Activated naive CD8-positive, alpha-beta T cell treated with anti-CD3 and anti-CD28 coated beads, Interleukin-2, amount 50 U/mL, for 16 hours (primary cell): ENCODE measurements around the gene MUTYH.
A peak's percentile ranks its signal among the peaks of the same experiment; 100 is the strongest.
"Not testable (repeated sequence)": the region's sequence is repeated elsewhere in the genome, so short reads cannot be mapped to it uniquely, and the experiment has no call there.

Source experiments
- DNase-seq: peaks from one replicate; pipeline ENCODE4 v3.0.0-alpha.2; 2020; ENCODE audit warnings: low read depth, low spot score

Gene MUTYH

DNA sequence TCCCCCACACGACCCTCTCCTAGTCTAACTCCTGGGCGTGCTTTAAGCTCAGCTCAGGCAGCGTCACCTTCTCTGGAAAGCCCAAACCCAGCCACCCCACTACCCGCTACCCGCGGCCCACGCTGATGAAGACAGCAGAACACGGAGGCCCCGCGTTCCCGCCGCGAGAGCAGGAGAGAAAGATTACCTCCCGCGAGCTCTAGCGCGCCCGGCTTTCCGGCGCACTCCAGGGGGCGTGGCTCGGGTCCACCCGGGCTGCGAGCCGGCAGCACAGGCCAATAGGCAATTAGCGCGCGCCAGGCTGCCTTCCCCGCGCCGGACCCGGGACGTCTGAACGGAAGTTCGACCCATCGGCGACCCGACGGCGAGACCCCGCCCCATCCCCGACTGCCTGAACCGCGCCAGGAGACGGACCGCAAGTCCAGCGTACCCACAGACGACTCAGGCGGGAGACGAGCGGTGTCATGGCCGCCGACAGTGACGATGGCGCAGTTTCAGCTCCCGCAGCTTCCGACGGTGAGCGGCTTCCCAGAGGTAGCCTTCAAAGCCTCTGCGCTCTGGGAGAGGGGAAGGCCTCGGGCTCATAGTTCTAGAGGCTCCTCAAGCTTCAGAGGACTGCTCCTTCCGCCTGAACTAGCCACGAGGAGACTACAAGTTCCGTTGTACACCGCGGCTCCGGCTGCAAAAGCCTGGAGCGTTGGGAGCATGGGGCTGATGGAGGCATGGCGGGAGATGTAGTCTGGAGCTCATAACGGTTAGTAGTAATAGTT lies at the start of gene MUTYH, which contains the start of gene TOE1:
Gene MUTYH, minus strand, starts transcription at position 652 of the 770 bp plus-strand sequence. CDS start 5,935 bp downstream, outside the sequence.
Gene TOE1, plus strand, starts transcription at position 382 of the 770 bp plus-strand sequence. Its CDS starts 83 bp downstream, at position 465.
- peak; percentile 82 for DNase-seq

GRCh38 chr1:45386219-45386618 lies 46.0 kb upstream of the MUTYH start:
- DNase-seq: no peak

DNA sequence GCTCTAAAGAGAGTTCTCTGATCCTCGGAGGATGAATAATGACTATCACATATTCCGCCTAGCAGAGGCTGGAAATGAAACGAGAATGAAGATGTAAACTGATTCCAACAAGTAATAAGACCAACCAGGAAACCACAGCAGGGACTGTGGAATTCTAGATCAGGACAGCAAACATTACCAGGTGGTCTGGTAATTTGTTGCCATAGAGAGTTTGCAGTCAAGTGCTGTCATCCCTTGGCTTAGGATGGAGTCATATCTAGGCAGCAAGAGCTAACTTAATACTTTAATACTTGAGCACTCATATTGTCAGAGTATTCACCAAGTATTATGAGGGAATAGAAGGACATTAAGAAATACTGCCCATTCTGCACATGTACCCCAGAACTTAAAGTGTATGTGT lies 45.1 kb upstream of the MUTYH start:
- no peak for DNase-seq

DNA sequence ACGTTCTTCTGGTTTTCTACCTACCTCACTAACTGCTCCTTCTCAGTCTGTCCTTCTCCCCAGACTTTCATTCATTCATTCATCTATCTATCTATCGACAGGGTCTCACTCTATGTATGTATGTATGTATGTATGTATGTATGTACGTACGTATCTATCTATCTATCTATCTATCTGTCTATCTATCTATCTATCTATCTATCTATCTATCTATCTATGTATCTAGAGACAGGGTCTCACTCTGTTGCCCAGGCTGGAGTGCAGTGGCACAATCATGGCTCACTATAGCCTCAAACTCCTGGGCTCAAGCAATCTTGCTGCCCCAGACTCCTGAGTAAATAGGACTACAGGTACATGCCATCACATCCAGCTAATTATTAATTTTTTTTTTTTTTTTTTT lies 44.0 kb upstream of the MUTYH start:
- not testable (repeated sequence) for DNase-seq

DNA sequence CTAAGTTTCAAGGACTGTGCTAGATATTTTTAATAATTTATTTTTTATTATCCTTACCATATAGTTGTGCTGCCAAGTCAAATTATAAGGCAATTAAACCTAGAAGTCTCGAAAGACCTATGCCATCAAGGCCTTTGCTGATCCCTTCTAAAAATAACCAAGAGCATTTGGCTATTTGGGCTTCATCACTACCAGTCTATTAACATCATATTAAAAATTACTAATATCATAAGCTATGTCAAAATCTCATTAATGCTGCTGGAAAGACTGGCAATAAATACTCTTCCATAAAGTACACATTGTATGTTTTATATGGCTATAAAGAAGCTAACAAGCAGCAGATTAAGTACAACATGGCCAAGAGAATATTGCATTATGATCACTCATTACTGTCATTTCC lies 43.0 kb upstream of the MUTYH start:
- DNase-seq: no peak

DNA sequence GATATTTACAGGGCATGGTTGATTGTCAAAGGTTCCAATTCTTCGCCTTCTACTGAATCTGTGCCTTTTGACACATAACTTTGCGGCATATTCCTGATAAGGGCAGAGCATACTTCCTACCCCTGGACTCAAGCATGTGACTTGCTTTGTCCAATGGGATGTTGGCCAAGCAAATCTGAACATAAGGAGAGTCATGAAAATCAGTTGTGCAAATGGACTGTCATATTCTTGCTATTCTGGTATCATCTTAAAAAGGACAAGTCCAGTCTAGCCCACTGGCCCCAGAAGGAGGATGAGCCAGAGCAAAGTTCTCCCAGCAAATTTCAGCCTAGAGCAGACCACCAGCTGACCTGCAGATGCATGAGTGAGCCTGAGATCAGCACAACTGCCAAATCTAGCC lies 41.0 kb upstream of the MUTYH start:
- DNase-seq: no peak

GRCh38 chr1:45380730-45381129 lies 40.5 kb upstream of the MUTYH start:
- no peak for DNase-seq

- no peak for DNase-seq
Observed at GRCh38 chr1:45380125-45380524, 39.9 kb upstream of the MUTYH start.

GRCh38 chr1:45379524-45379923 lies 39.3 kb upstream of the MUTYH start:
- DNase-seq: no peak

DNA sequence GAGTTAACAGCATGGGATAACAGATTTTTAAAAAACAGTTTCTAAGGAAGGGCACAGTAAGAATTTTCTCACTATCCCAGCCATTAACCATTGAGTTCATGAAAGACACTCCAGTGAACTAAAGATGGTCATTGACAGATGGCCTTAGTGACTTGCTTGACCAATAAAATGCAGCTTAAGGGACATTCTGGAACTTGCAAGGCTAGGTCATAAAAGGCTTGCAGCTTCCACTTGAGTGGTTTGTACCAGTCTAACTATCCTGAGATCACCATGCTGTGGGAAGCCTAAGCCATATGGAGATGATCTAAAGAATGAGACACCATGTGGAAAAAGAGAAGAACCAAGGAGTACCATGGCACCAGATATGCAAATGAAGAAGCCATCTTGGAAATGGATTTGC lies 37.9 kb upstream of the MUTYH start:
- no peak for DNase-seq

GRCh38 chr1:45375104-45376090 lies 35.2 kb upstream of the MUTYH start:
- no peak for DNase-seq

GRCh38 chr1:45373573-45373972 lies 33.3 kb upstream of the MUTYH start:
- DNase-seq: no peak

GRCh38 chr1:45370575-45370974 lies 30.3 kb upstream of the MUTYH start:
- DNase-seq: no peak

DNA sequence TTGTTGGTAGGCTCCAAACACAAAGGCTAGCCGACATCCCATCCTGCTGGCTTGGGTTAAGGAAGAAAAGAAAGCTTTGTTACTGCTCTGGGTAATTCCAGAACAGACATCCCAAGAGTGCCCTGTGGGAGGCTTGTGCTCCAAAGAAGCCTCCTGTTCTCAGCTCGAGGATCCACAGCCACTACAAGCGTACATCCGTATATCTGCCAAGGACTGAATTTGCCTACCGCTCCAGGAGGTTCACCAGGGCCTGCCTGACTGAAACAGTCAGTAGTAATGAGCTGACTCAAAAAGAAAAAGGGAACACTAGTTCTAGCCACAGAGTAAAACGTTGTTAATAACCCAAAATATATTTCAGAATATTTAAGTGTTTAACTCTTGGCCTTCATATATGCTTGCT lies 24.8 kb upstream of the MUTYH start:
- DNase-seq: no peak

DNA sequence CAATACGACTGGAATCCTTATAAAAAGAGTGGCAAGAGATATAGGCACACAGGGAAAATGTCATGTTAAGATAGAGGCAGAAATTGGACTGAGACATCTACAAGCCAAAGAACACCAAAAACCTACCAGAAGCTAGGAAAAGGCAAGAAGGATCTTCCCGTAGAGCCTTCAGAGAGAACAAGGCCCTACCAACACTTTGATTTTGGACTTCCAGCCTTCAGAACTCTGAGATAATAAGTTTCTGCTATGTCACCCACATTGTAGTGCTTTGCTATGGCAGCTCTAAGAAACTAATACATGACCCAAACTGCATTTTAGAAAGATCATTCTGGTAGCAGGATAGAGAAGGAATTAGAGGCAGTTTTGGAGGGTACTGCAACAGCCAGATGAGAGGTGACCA lies 24.1 kb upstream of the MUTYH start:
- no peak for DNase-seq

GRCh38 chr1:45360981-45361380 lies 20.7 kb upstream of the MUTYH start:
- DNase-seq: not testable (repeated sequence)

DNA sequence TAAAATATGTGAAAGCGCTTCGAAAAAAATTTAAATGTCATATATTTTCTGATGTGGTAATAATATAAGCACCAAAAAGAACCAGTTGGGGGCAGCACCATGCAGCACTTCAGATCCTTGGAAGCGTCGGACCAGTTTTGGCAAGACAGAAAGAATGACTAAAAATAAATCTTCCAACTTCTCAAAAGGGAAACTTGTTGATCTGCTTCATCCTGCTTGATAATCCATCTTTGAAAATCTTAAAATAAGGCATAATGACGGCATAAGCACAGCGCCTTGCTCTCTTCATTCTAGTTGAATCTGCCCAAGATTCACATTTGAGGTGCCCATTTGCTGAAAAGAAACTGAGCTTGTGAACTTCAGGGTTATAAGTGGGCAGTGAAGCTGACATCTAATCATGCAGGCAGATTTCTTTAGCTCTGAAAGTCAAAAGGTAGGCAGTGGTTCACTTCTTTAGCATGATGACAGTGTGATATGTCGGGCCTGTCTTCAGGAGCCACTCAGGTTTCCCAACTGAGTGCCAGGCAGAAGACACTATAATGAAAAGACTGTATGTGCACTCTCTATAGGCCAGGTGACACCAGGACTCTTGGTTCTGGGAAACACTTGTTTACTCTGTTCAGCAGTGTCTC lies 19.8 kb upstream of the MUTYH start:
- DNase-seq: peak; percentile 21

- no peak for DNase-seq
Observed at GRCh38 chr1:45356186-45356585, 15.9 kb upstream of the MUTYH start.

- no peak for DNase-seq
Observed at GRCh38 chr1:45355683-45356082, 15.4 kb upstream of the MUTYH start.

GRCh38 chr1:45354838-45355237 lies 14.6 kb upstream of the MUTYH start:
- no peak for DNase-seq

DNA sequence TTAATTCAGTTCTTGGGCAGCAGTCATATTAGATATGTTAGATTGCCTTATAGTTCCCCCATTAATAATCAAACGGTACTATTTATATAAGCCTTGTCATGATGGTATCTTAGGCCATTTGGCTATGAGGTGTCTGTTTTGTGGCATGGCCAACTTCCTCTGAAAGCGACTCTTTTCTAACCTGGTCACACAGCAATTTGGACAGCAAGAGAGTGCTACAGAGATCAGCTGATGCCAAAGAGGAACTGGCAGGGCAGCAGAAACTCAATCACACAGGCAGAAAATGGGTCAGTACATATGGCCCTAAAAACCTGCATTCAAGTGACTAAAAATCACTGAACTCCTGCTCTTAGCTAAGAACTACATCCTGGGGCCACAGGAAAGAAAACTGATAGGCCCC lies 13.4 kb upstream of the MUTYH start:
- no peak for DNase-seq

GRCh38 chr1:45351508-45351907 lies 11.3 kb upstream of the MUTYH start:
- DNase-seq: no peak
